ENCODE results near the gene RHOT1.

The RHOT1 gene

DNA sequence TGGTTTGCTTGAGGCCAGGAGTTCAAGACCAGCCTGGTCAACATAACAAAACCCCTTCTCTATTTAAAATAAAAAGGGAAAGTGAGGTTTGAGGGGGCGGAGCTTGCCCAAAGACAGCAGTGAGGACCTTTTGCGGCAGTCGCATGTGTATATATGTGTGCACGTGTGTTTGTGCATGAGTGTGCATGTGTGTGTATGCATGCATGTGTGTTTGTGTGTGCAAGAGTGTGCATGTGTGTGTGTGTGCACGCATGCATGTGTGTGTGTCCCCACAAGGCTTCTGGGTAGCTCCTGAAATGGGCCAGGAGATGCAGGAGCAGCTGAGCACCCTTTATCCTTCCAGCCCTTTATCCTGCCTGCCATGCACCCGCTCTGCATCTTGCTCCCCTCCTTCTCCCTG is 132.3 kb downstream of the RHOT1 start:
- no peak for DNase-seq
